ENCODE results near the gene CHDH.

Gene CHDH

GRCh38 chr3:53846851-53847155, 584 bp upstream of the CHDH start:
- no peak for DNase-seq

GRCh38 chr3:53845881-53846133, 412 bp downstream of the CHDH start:
- DNase-seq: no peak

GRCh38 chr3:53845103-53845880, 927 bp downstream of the CHDH start:
- no peak for DNase-seq

DNA sequence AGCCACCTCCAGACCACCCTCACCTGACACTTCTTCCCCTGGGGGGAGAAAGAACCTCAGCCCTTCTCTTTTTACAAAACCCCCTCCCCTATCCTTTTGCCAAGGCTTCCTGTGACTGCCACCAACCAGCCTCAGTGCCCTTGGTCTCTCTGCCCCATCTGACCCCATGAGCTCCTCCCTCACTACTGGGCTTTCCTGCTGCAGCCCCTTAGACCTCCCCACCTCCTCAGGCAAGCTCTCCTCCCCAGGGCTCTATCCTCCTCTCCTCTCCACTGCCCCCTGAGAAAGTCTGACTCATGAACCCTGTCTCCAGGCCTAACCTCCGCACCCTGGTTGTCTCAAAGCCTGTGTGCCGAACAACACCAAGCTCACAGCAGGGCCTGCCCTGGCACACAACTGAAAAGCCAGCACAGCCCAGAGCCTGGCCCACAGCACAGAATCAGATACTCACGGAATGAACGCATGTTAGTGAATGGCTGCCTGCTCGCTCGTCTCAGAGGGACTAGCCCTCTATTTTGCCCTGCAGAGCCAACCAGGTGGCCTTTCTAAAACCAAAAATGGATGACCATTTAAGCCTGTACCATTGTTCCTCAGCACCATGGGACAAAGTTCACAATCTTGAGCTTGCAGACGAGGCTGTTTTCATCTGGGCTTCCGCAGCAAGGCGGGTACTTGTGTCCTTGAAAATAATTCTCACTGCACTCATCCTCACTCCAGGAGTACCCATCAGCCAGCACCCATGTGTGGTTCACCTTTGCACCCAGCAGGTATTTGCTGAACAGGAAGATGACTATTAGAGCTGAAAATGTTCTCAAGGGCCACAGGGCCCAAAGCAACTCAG, 1.7 kb downstream of the CHDH start:
- DNase-seq: no peak

DNA sequence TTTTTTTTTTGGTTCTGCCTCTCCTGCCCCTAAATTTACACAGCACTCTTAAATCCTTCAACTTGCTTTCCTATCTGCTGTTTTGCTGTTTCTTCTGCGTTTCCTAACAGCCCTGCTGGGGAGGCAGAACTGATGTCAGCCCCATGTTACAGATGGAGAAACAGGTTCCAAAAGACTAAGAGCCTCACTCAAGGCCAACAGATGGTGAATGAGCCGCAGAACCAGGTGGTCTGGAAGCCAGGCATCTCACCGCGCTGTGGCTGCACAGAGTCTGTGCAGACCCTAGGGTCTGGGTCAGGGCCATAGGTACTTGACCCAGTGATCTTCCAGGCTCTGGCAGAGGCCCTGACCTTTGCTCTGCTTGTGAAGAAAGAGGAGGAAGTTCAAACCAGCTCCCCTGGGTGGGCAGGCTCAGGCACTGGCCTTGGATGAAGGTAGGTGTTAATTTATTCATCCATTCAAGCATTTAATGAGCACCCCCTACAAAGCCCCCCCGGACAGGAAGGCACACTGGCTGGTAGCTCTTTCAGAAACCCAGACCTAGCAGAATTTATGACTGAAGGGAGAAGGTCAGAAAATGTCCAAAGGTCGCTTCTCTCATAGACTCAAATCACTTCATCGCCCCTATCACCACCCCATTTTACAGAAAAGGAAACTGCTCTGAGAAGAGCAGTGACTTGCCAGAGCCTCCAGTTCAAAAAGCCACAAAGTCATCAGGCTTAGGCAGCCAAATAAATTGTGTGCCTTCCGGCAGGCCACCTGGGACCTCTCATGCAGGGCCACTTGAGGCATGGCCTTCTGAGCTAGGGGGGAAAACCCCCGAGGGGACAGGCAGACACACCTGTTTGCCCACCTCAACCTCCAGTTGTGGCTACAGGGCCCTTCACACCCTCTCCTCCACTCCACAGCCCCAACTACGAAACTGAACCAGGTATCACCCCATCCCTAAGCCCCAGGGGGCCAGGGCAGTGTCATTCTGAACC, 2.7 kb downstream of the CHDH start:
- DNase-seq: no peak

DNA sequence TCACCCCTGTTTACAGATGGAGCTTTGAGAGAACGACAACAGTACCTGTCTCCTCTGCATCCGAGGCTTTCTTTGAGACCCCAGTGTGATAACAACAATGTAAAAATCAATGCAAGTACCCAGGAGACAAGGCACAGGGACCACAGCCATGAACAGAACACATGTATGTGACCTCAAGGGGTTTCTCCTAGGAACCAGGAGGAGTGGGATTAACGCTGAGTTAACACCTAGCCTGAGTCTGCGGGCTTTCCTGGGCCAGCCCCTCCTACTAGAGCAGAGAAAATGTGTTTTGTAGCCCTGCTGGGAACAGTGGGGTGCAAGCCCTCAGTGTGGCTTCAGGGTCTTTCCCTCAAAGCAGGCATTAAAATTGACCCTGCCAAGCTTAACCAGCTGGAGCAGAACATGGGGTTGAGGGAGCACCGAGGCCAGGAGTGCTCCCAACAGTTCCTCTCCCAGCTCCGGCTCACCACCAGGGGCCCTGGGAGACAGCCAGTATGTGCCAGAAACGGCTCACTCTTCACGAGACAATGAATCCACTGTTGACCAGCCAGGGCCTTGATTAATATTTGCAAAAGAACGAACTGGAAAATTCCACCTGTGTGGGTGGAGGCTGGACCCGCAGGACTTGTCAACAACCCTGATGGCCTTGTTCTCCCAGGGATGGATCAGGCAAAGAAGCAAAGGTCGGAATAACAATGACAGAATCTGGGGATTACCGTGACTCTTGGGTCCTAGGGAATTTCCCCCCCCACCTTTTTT, 3.6 kb downstream of the CHDH start:
- DNase-seq: no peak

- no peak for DNase-seq
Observed at GRCh38 chr3:53841296-53841695, 4.9 kb downstream of the CHDH start.

- no peak for DNase-seq
Observed at GRCh38 chr3:53837331-53837730, 8.9 kb downstream of the CHDH start.

DNA sequence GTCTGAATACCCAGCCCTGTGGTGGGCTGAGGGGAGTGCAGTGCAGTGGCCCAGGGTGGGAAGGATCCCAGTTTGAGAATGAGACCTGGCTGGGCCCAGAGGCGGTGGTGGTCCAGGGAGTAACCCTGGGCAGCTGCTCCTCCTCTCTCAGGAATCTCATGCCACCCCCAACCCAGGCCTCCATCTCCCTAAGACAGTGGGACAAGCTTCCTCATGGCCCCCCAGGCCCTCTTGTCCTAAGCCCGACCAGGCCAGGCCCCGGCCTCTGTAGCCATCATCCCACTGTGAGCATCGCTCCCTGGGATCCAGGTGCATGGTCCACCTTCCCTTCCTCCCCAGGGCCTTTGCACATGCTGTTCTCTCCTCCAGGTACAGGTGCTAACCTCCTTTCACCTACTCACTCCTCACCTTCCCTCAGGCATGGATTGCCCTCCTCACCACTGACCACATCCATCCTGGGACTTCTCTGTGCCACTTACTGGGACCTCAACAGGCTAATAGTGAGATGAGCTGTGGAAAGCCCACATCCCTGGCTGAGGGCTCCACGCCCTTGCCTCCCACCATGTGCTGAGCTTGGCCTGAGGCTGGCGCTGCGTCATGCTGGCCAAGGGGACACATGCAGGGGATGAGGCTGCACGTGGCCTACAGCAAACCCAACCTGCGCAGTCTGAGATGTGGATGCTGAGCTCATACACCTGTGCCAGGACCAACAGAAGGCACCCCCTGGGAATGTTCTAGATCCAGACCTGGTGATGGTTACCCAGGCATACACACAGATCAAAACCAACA, 9.9 kb downstream of the CHDH start:
- DNase-seq: no peak

DNA sequence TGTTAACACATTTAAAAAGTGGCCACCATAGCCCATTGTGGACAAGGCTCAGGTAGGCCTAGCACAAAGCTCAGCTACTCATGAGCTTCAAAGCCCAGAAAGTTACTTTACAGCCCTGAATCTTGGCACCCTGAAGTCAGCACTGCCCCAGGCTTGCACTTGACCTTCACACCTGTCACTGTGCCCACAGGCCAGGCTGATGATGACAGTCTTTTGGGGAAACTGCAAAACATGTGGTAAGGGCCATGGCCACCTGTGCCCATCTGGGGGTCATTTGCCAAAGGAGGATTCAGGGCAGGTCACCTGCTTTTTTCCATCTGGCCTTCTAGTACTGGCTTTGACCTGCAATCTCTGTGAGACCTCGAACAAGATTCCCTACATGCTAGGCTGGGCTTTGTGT, 11.0 kb downstream of the CHDH start:
- DNase-seq: no peak

GRCh38 chr3:53834429-53835095, 11.7 kb downstream of the CHDH start:
- DNase-seq: no peak

- DNase-seq: no peak
Observed at GRCh38 chr3:53833700-53834099, 12.5 kb downstream of the CHDH start.

- no peak for DNase-seq
Observed at GRCh38 chr3:53833053-53833645, 13.1 kb downstream of the CHDH start.

DNA sequence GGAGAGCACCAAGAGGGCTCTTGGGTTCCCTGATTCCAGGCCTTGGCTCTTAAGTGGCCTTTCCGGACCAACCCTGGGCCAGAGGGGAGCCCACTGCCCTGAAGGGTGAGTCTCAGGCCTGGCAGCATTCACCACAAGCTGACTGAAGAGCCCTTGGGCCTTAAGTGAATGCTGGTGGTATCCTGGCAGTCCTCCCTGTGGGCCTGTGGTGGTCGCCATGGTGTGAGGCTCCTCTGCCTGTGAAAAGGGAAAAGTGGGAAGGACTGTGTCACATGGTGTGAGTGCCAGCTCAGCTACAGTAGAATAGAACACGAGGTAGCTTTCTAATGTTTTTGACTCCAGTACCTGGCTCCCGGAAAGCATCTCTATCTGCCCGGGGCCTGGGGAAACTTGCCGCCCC, 15.3 kb downstream of the CHDH start:
- no peak for DNase-seq

DNA sequence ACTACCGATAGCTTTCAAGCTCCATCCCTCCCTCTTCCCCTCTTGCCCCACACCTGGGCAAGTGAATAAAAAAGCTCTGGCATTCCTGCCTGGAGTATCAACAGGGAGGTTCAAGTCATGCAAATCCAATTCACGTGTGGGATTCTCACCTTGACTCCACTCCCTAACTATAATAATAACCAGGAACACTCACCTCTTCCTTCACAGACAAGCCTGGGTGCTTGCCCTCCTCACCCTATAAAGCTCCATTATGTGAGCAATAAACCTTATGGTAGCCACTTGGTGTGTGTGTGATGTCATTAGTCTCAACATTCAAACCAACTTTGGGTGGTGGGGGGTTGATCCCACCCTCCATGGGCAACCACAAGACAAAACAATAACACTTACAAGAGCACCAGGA, 16.6 kb downstream of the CHDH start:
- no peak for DNase-seq

DNA sequence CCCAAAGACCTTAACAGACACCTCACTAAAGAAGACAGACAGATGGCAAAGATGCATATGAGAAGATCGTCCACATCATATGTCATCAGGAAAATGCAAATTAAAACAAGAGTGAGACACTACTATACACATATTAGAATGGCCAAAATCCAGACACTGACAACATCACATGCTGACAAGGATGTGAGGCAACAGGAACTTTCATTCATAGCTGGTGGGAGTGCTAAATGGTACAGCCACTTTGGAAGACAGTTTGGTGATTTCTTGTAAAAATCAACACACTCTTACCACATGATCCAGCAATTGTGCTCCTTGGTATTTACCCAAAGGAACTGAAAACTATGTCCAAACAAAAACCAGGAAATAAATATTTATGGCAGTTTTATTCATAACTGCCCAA, 17.6 kb downstream of the CHDH start:
- DNase-seq: no peak

DNA sequence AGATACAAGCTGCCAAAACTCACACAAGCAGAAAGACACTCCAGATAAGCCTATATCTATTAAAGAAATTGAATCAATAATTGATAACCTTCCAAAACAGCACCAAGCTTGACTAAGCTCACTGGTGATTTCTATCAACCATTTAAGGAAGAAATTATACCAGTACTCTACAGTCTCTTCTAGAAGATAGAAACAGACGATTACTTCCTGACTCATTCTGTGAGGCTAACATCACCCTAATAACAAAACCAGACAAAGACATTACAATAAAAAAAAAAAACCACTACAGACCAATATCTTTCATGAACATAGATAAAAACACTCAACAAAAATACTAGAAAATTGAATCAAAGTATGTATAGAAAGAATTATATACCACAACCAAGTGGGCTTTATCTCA, 20.2 kb downstream of the CHDH start:
- DNase-seq: no peak

DNA sequence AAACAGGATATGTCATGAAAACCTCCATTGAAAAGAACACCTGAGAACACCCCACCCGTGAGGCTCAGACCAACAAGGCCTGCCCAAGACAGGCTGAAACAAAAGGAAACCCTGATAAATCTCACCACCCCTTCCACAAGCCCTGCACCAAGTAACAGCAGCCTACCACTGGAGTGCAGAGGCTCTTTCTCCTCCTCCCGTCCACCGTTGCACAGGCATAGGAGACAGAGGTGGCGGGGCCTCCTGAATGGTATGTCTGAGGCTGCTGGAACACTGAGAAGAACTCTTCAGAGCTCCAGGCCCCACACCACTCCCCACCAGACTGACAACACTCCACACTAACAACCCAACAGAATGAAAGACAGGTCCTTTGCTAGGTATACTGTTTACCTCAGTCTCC, 21.4 kb downstream of the CHDH start:
- DNase-seq: no peak

DNA sequence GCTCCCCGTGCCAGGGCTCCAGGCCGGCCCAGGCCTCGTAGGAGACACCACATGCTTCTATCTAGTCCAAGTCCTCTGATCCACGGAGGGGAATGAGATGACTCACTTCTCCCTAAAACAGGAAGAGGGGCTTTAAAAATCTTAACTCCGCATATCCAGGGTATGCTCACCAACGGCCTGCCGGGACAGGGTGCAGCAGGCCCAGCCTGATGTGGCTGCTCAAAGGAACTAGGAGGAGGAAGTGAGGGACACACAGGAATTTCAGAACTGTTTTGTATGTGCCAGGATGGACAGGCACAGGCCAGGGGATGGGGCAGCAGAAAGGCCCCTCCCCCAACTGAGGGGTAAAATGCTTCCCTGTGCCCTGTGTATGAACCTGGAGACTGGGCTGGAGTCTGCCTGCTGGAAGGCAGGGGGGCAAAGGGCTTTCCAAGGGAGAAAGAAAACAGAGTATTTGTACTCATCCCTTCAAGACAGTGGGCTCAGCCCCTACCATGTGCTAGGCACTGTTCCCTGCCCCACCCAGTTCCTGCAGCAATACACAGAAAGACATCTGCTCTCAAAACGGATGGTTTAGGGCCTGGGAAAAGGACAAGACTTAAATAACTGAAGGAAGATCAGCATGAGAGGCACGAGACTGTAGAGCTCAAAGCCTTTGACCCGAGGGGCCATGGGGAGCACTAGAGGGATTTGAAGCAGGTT, 22.1 kb downstream of the CHDH start:
- no peak for DNase-seq

Measured in activated effector memory CD4-positive, alpha-beta T cell treated with Interleukin-2 at 50 U/mL for 16 hours (primary cell).